Ectodermal cell (in vitro differentiated cells): ENCODE measurements around the gene PCGF3. TPM values are rescaled to one million over a fixed set of nuclear protein-coding genes. Genes with fewer than 3 reads are reported as not detected.

Source experiments
- H3K27ac ChIP-seq: 2 replicates; pipeline ENCODE4 v1.7.0; 2013; ENCODE audit warnings: mild to moderate bottlenecking, low read depth, low read length; ENCODE audit not compliant: insufficient read depth, poor library complexity, severe bottlenecking
- H3K27me3 ChIP-seq: 2 replicates; pipeline ENCODE4 v1.7.0; 2013; ENCODE audit warnings: mild to moderate bottlenecking, low read length; ENCODE audit not compliant: insufficient read depth, control insufficient read depth, poor library complexity, severe bottlenecking
- H3K36me3 ChIP-seq: one replicate; pipeline ENCODE4 v1.7.0; 2013; ENCODE audit warnings: low read length; ENCODE audit not compliant: control insufficient read depth, insufficient read depth
- H3K4me1 ChIP-seq: one replicate; pipeline ENCODE4 v1.7.0; 2013; ENCODE audit warnings: low read length; ENCODE audit not compliant: control insufficient read depth, insufficient read depth
- H3K4me3 ChIP-seq: 2 replicates; pipeline ENCODE4 v1.7.0; 2013; ENCODE audit warnings: low read depth, low read length, control low read depth; ENCODE audit not compliant: insufficient read depth
- H3K9me3 ChIP-seq: 2 replicates; pipeline ENCODE4 v1.7.0; 2013; ENCODE audit warnings: mild to moderate bottlenecking, low read length, moderate library complexity; ENCODE audit not compliant: control insufficient read depth
- WGBS, 2 experiments: methylation state at CpG; one replicate each; pipeline ENCODE4 v1.1.7; 2013; ENCODE audit warnings: missing lambda C conversion rate in 2 of 2; 5-methylcytosine and 5-hydroxymethylcytosine counted together
- polyA plus RNA-seq, 4 experiments: library from polyadenylated mRNA; stranded (reverse); fragments of 50-300 nt; gene quantifications; one replicate each; pipeline ENCODE4 v1.2.3, GENCODE V29; 2013

The PCGF3 gene
- polyA plus RNA-seq (2013, experiment 1 of 4), result 70.9 TPM
- polyA plus RNA-seq (2013, experiment 2 of 4), result 61.3 TPM
- polyA plus RNA-seq (2013, experiment 3 of 4), result 50.2 TPM
- 56.1 TPM for polyA plus RNA-seq (2013, experiment 4 of 4)

- H3K4me1 ChIP-seq, result peaks cover 10% of the 10 kb centered on the region
- no peaks in the 10 kb centered on the region for H3K9me3 ChIP-seq
- peaks cover 9% of the 10 kb centered on the region for H3K27me3 ChIP-seq
- 3% methylated on average over 82 of the region's 82 CpGs for WGBS, 2 experiments
- H3K27ac ChIP-seq, result peak within 1 kb of the TSS; percentile 88
- H3K36me3 ChIP-seq, result peaks cover 10% of the 10 kb centered on the region
- H3K4me3 ChIP-seq, result peak within 1 kb of the TSS; percentile 95
Observed at GRCh38 chr4:705278-706082, at the start of gene PCGF3. Gene PCGF3 (plus strand): TSS chr4:705832. CDS start chr4:733681, 27,849 bp downstream.

- Histone ChIP-seq H3K27ac (no peak overlapping the region), H3K9me3 (no peaks in the 10 kb centered on the region), H3K27me3 (no peaks in the 10 kb centered on the region), H3K4me3 (no peak overlapping the region), H3K4me1 (no peaks in the 10 kb centered on the region), H3K36me3 (no peaks in the 10 kb centered on the region)
- WGBS, 2 experiments, result 93 to 94% methylated on average over 58 of the region's 58 CpGs
Observed at GRCh38 chr4:656436-657337, 48.9 kb upstream of the PCGF3 start.

- Histone ChIP-seq H3K27ac (no peak overlapping the region), H3K4me1 (no peaks in the 10 kb centered on the region), H3K4me3 (no peak overlapping the region), H3K9me3 (no peaks in the 10 kb centered on the region), H3K36me3 (no peaks in the 10 kb centered on the region), H3K27me3 (no peaks in the 10 kb centered on the region)
- 95% methylated on average over 23 of the region's 23 CpGs for WGBS, 2 experiments
Observed at GRCh38 chr4:657338-657833, 48.2 kb upstream of the PCGF3 start.

- Histone ChIP-seq H3K27ac (no peak overlapping the region), H3K36me3 (no peaks in the 10 kb centered on the region), H3K4me1 (no peaks in the 10 kb centered on the region), H3K4me3 (no peak overlapping the region), H3K27me3 (no peaks in the 10 kb centered on the region), H3K9me3 (no peaks in the 10 kb centered on the region)
- WGBS, 2 experiments, result 94 to 95% methylated on average over 27 of the region's 27 CpGs
Observed at GRCh38 chr4:657834-658667, 47.6 kb upstream of the PCGF3 start.

- 94 to 95% methylated on average over 32 of the region's 32 CpGs for WGBS, 2 experiments
- Histone ChIP-seq H3K9me3 (no peaks in the 10 kb centered on the region), H3K27ac (no peak overlapping the region), H3K27me3 (no peaks in the 10 kb centered on the region), H3K4me1 (no peaks in the 10 kb centered on the region), H3K36me3 (no peaks in the 10 kb centered on the region), H3K4me3 (no peak overlapping the region)
Observed at GRCh38 chr4:658681-659667, 46.7 kb upstream of the PCGF3 start.

- Histone ChIP-seq H3K4me1 (no peaks in the 10 kb centered on the region), H3K9me3 (no peaks in the 10 kb centered on the region), H3K4me3 (no peak overlapping the region), H3K27me3 (no peaks in the 10 kb centered on the region), H3K27ac (no peak overlapping the region), H3K36me3 (no peaks in the 10 kb centered on the region)
- 96 to 97% methylated on average over 8 of the region's 8 CpGs for WGBS, 2 experiments
Observed at GRCh38 chr4:659851-660250, 45.8 kb upstream of the PCGF3 start.

- no peaks in the 10 kb centered on the region for H3K36me3 ChIP-seq
- H3K4me3 ChIP-seq, result no peak overlapping the region
- H3K27ac ChIP-seq, result no peak overlapping the region
- no peaks in the 10 kb centered on the region for H3K4me1 ChIP-seq
- H3K9me3 ChIP-seq, result no peaks in the 10 kb centered on the region
- WGBS, 2 experiments, result 94% methylated on average over 10 of the region's 10 CpGs
- no peaks in the 10 kb centered on the region for H3K27me3 ChIP-seq
Observed at GRCh38 chr4:660401-660800, 45.2 kb upstream of the PCGF3 start.

- WGBS, 2 experiments, result 81 to 87% methylated on average over 3 of the region's 3 CpGs
- Histone ChIP-seq H3K9me3 (no peaks in the 10 kb centered on the region), H3K4me1 (no peaks in the 10 kb centered on the region), H3K27ac (no peak overlapping the region), H3K4me3 (no peak overlapping the region), H3K36me3 (no peaks in the 10 kb centered on the region), H3K27me3 (no peaks in the 10 kb centered on the region)
Observed at GRCh38 chr4:661231-661630, 44.4 kb upstream of the PCGF3 start.
